GM04503 (cell line): Measurements from ENCODE around the gene BAD.
"Not testable (repeated sequence)": the region's sequence is repeated elsewhere in the genome, so short reads cannot be mapped to it uniquely, and the experiment has no call there.

ENCODE experiments used
- DNase-seq: peaks from one replicate; pipeline ENCODE4 v3.0.0-alpha.2; 2012; ENCODE audit warnings: low read depth

The BAD gene

GRCh38 chr11:64314805-64315561, 30.5 kb upstream of the BAD start:
- DNase-seq: no peak

DNA sequence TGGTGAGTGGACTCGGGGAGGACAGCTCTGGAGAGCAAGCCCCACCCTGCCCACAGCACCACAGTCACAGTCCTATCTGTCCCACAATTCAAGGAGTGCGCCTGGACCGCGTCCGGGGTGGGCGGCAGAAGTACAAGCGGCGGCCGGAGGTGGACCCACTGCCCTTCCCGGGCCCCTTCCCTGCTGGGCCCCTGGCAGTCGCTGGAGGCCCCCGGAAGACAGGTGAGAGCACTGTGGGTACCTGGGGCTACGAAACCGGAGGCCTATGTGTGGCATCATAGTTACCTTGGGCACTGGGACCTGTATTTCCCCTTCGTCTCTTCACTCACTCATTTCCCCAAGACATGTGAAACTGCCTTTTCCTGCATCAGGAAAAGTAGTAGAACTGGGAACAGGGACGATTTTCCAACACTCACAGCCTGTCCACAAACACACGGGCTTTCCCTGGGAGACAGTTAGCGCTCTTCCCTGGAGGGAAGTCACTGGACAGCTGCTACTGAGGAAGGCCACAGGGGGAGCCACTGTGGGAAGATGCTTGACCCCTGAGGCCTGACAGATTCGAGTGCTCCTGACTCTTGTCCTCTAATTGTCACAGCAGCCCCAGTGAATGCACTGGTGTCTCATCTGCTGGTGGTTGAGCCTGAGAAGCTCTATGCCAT, 29.8 kb upstream of the BAD start:
- DNase-seq: no peak

DNA sequence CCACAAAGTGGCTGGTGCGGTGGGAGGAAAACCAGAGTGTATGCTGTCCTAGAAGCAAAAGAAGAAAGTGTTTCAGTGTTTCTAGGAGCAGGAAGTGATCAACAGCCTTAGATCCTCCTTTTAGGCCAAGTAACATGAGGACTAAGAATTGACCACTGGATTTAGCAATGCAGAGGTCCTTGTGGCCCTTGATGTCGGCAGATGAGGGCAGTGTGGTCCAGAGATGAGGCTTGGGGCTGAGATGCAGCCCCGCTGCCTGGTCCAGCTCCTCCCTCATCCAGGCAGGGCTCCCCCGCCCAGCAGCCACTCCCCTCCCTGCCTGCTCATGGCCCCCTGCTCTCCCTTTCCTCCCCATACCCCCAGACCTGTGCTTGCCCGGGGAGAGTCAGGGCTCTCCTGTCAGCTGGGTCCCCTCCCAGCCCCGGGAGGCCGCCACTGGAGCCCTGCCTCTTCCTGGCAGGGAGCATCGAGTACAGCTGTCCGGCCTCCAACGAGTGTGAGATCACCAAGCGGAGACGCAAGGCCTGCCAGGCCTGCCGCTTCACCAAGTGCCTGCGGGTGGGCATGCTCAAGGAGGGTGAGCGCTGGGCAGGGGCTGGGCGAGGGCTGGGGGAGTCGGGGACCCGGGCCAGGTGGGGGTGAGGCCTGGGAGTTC, 29.2 kb upstream of the BAD start:
- no peak for DNase-seq

- no peak for DNase-seq
Observed at GRCh38 chr11:64312947-64313346, 28.5 kb upstream of the BAD start.

DNA sequence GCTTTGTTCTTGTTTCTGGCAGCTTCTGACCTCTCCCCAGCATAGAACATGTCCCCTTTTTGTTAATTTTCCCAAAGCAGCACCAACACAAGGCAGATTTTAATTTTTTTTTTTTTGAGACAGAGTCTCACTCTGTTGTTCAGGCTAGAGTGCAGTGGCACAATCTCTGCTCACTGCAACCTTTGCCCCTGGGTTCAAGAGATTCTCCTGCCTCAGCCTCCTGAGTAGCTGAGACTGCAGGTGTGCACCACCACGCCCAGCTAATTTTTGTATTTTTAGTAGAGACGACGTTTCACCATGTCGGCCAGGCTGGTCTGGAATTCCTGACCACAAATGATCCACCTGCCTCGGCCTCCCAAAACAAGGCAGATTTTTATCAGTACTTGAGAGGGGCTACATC, 23.3 kb upstream of the BAD start:
- DNase-seq: not testable (repeated sequence)

DNA sequence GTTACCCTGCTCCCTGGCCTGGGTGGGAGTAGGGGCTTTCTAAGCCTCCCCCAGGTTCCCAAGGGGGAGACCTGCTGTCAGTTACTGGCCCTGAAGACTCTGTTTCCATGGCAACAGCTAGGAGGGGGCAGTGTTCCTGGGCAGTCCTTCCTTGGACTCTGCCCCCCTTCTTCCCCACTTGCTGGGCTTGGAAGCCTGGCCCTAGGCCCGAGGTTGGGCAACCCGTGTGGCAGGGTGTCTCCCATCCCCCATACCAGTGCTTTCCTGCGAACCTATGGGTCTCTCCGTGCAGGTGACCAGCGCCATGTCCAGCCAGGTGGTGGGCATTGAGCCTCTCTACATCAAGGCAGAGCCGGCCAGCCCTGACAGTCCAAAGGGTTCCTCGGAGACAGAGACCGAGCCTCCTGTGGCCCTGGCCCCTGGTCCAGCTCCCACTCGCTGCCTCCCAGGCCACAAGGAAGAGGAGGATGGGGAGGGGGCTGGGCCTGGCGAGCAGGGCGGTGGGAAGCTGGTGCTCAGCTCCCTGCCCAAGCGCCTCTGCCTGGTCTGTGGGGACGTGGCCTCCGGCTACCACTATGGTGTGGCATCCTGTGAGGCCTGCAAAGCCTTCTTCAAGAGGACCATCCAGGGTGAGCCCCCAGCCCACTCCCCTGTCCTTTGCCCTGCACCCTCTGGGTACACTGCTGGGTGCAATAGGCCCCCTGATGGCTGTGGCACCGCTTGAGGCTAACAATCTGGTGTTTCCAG, 22.6 kb upstream of the BAD start:
- no peak for DNase-seq

DNA sequence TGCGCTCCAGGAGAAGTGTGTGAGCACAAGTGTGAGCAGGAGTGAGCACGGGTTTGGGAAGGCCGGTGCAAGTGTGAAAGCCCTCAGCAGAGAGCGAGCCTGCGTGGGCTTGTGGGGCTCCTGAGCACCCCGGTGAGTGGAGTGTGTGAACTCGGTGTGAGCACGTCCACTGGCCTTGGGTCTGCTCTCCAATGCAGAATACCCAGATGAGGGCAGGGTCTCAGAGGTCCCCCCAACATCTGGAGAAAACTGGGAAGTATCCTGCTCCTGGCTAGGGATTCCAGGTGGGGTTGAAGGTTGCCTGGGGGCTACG, 22.1 kb upstream of the BAD start:
- no peak for DNase-seq

GRCh38 chr11:64305691-64306562, 21.5 kb upstream of the BAD start:
- no peak for DNase-seq

DNA sequence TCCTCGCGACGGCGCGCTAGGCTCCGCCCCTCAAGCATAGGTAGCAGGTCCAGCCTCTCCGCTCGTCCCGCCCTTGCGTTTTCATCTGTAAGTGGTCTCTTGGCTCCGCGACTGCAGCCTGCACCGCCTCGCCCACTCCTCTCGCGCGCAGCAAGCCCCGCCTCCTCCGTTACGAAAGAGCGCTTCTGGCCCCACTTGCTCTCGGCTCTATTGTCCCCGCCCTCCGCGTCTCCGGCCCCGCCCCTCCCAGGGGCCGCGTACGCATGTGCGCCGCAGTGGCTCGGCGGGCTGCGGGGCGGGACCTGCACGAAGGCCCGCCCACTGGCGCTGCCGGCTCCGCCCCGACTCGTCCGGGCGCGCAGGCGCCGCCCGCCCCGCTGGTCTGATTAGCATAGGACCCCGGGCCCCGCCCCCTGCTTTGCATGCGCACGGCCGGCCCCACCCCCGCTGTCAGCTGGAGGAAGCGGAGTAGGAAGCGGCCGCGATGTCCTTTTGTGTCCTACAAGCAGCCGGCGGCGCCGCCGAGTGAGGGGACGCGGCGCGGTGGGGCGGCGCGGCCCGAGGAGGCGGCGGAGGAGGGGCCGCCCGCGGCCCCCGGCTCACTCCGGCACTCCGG, 20.7 kb upstream of the BAD start, which contains the start of gene ESRRA:
ESRRA (plus strand) TSS at position 450 of the 616 bp plus-strand sequence. CDS start 1,656 bp downstream, outside the sequence.
- no peak for DNase-seq

DNA sequence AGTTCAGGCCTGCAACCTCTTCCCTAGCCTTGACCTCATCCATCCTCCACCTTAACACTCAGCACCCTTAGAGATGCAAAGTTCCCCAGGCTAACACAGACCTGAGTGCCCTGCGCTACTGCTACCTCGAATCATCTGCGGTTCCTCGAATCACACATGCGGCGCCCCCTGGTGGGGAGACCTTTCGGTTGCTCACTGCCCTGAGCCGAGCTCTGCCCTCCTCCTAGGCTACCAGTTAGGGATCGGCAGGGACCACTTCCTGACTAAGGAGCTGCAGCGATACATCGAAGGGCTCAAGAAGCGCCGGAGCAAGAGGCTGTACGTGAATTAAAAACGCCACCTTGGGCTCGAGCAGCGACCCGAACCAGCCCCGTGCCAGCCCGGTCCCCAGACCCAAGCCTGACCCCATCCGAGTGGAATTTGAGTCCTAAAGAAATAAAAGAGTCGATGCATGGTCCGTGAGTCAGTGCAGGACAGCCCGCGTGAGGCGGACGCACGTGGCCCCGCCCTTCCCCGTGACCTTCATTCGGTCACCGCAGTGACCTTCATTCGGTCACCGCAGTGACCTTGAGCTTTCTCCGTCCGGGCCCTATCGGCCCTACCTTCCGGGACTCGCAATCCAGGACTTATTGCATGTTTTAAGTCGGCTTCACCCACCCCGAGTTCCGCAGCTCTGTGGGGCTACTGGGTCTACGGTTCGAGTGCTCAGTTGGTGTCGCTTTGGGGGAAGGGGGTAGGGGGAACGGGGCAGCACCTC, 20.0 kb upstream of the BAD start:
- no peak for DNase-seq

DNA sequence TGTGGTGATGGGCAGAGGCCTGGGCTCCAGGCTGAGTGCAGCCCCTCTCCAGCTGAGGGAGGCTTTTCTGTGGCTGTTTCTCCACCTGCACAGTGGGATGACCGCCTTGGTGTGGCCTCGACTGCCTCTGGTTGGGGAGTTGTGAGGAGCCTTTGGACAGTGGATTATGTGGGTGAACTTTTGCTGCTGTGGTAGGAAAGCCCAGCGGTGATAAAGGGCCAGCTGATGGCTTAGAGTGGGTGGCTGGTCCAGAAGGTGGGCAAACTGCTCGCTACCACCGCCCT, 19.5 kb upstream of the BAD start:
- DNase-seq: no peak

DNA sequence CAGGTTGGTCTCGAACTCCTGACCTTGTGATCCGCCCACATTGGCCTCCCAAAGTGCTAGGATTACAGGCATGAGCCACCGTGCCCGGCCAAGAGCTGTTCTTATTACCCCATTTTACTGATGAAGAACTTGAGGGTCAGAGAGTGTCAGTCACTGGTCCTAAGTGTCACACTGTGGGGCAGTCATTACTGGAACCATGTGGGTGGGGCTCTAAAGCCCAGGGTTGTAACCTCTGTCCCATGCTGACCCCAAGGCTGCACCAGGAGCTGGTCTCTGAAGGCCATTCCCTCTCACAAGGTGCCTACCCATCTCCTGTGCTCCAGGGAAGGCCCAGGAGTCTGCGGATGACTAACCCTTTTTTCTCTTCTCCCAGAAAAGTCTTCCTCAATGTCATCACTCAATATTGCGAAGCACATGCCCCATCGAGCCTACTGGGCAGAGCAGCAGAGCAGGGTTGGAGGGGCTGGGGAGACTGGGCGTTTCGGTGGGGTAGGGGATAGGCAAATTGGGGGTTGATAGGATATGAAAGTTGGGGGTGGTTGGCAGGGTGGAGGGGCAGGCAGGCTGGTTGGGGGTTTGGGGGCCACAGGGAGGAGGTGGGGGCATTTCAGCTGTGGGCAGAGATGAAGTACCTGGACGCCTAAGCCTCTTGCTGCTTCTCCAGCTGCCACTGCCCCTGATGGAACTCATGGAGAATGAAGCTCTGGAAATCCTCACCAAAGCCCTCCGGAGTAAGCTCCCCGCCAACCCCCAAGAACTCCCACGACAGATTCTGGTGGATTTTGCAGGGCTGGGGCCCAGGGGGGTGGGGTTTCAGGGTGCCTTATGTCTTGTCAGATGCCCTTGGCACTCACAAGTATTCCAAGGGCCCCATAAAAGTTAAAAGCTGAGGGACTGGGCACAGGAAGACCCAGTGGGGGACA, 18.9 kb upstream of the BAD start:
- no peak for DNase-seq

DNA sequence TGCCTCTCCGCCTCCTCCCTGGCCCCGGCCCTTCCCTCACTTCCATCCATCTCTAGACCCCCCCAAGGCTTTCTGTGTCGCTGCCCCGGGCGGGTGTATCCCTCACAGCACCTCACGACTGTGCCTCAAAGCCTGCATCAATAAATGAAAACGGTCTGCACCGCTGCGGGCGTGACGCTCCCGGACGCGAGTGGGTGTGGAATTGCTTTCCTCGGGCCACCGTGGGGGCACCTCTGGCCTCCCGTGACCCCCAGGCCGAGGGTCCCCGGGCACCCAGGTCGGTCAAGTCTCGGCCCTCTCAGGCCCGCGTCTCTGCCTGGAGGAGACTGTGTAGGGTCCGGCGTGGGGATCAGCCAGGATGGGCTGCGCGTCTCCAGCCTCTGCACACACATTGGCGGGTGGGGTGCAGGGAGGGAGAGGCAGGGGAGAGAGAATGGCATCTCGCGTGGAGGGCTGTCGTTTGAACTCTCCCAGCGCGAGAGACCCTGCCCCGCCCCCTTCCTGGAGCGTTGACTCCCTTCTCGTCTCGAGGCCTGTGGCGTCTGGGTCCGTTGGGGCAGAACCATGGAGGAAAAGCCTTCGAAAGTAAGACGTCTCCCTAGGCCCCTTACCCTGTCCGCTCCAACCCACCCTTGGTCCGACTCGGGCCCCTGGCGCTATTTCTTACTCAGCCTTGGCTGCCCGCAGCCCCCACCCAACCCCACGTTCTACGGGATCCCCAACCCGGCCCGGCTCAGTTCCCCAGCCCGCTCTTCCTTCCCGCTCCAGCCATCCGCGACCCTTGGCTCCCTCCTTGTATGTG, 15.6 kb upstream of the BAD start, which contains the start of gene CATSPERZ:
CATSPERZ (plus strand) TSS at position 512 of the 802 bp plus-strand sequence; CDS start at position 565, 53 bp downstream.
- DNase-seq: no peak

DNA sequence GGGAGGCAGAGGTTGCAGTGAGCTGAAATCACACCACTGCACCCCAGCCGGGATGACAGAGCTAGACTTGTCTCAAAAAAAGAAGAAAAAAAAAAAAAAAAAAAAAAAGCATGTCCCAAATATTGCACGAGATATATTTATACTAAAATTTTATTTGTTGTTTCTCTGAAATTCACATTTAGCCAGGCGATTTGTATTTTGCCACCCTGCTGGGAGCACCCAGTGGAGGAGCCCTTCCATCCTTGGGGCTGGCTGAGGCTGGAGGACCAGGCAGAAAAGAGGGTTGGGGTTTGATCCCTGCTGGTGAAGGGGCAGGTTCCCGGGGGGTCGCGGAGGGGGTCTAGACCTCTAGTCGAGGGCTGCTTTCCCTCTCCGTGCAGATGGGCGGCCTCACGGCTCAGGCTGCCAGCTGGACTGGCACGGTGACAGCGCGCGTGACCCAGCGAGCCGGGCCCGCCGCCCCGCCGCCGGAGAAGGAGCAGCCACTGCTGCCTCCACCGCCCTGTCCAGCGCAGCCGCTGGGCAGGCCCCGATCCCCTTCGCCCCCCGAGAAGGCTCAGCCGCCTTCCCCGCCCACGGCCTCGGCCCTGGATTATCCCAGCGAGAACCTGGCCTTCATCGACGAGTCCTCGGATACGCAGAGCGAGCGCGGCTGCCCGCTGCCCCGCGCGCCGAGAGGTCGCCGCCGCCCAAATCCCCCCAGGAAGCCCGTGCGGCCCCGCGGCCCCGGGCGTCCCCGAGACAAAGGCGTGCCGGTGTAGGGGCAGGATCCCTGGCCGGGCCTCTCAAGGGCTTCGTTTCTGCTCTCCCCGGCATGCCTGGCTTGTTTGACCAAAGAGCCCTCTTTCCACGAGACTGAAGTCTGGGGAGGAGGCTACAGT, 14.7 kb upstream of the BAD start:
- no peak for DNase-seq

GRCh38 chr11:64297699-64298358, 13.4 kb upstream of the BAD start:
- DNase-seq: no peak

DNA sequence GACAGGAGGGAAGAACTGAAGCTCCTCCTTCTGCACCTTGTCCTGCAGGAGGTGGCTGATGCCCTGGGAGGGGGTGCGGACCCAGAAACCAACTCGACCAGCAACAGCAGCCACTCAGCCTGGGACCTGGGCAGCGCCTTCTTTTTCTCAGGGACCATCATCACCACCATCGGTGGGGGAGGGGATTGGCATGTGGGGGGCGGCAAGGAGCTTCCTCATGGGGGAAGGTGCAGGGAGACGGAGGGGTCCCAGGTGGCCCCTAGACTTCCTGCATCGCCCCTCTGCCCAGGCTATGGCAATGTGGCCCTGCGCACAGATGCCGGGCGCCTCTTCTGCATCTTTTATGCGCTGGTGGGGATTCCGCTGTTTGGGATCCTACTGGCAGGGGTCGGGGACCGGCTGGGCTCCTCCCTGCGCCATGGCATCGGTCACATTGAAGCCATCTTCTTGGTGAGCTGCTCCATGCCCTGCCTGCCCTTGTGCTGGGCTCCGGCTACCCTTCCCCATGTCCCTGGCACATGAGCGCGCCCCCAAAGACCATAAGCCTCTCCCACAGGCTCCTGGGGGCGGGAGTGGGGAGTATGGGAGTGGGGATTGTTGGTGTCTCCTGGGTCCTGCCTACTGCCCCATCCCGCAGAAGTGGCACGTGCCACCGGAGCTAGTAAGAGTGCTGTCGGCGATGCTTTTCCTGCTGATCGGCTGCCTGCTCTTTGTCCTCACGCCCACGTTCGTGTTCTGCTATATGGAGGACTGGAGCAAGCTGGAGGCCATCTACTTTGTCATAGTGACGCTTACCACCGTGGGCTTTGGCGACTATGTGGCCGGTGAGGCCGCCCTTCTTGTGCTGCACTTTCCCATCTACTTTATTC, 12.6 kb upstream of the BAD start:
- no peak for DNase-seq
